Measurements from ENCODE around the gene CDH5.

Gene CDH5

DNA sequence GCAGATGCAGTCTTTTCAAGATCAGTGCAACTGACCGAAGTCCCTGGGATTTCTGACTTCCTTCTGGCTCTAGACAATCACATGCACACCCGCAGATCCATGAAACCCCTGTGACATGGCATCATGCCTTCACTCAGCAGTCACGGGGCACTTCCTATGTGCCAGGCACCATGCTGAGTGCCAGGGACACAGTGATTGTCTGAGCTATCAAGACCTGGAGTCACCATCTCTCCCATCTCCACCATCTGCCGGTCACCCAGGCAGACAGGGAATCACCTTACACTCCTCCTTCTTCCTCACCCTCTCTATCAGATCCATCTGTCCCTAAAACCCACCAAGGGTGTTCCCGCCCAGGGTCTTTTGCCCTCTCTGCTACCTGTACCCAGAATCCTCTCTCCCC is 65.9 kb downstream of the CDH5 start:
- TF ChIP-seq SIN3A (IDR thresholded peaks at IDR 0.05; ENCODE audit: borderline replicate concordance, insufficient read depth, low read length) = no peak
- TF ChIP-seq FOXP2 (optimal IDR thresholded peaks at IDR 0.05; ENCODE audit: borderline replicate concordance, extremely low read depth, extremely low read length, insufficient read depth) = no peak
- TF ChIP-seq, protein P1, sequence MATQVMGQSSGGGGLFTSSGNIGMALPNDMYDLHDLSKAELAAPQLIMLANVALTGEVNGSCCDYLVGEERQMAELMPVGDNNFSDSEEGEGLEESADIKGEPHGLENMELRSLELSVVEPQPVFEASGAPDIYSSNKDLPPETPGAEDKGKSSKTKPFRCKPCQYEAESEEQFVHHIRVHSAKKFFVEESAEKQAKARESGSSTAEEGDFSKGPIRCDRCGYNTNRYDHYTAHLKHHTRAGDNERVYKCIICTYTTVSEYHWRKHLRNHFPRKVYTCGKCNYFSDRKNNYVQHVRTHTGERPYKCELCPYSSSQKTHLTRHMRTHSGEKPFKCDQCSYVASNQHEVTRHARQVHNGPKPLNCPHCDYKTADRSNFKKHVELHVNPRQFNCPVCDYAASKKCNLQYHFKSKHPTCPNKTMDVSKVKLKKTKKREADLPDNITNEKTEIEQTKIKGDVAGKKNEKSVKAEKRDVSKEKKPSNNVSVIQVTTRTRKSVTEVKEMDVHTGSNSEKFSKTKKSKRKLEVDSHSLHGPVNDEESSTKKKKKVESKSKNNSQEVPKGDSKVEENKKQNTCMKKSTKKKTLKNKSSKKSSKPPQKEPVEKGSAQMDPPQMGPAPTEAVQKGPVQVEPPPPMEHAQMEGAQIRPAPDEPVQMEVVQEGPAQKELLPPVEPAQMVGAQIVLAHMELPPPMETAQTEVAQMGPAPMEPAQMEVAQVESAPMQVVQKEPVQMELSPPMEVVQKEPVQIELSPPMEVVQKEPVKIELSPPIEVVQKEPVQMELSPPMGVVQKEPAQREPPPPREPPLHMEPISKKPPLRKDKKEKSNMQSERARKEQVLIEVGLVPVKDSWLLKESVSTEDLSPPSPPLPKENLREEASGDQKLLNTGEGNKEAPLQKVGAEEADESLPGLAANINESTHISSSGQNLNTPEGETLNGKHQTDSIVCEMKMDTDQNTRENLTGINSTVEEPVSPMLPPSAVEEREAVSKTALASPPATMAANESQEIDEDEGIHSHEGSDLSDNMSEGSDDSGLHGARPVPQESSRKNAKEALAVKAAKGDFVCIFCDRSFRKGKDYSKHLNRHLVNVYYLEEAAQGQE (IDR thresholded peaks at IDR 0.05; ENCODE audit: insufficient read depth in 1 of 2, low read depth in 2 of 2, low read length in 2 of 2) = no peak
- no peak for TF ChIP-seq POLR2AphosphoS5 (IDR thresholded peaks at IDR 0.05; ENCODE audit: low read depth, low read length)
- no peak for TF ChIP-seq TAF1 (IDR thresholded peaks at IDR 0.05; ENCODE audit: borderline replicate concordance, insufficient read depth, low read length)

DNA sequence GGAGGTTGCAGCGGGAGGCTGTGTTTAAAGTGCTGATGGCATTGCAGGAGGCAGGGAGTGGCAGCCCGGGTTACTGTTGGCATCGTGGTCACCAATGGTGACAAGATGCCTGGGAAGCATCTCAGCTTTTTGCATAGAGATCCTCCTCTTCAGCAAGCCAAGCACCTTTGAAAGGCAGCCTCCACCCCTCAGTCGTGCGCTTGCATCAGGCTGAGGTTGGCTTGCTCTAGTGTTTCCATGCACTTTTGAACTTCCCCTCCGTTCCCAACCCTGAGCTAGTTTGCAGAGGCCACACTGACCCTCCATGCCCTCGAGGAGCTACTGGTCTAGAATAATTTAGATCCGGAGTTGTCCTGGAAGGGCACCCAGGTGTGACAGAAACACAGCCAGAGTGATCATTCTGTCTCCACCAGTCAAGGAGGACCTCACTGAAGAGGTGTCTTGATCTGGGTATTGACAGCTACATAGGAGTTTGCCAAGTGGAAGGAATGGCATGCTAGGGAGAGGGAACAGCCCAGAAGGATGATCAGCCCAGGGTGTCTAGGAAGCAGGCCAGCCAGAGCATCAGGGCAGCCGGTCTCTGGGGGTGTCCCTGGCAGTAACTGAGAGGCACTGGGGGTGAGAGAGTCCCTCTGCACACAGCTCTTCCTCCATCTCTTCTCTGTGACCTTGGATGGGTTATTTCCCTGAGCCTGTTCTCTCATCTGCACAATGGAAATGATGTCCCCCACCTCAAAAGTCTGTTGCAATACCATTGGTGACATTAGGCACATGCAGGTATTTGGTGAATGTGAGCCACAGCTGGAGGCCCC is 68.3 kb downstream of the CDH5 start:
- TF ChIP-seq, protein P1 (IDR thresholded peaks at IDR 0.05; ENCODE audit: insufficient read depth in 1 of 2, low read depth in 2 of 2, low read length in 2 of 2) = no peak
- TF ChIP-seq SIN3A (IDR thresholded peaks at IDR 0.05; ENCODE audit: borderline replicate concordance, insufficient read depth, low read length) (no peak), TAF1 (IDR thresholded peaks at IDR 0.05; ENCODE audit: borderline replicate concordance, insufficient read depth, low read length) (no peak), POLR2AphosphoS5 (IDR thresholded peaks at IDR 0.05; ENCODE audit: low read depth, low read length) (no peak), FOXP2 (optimal IDR thresholded peaks at IDR 0.05; ENCODE audit: borderline replicate concordance, extremely low read depth, extremely low read length, insufficient read depth) (no peak)

DNA sequence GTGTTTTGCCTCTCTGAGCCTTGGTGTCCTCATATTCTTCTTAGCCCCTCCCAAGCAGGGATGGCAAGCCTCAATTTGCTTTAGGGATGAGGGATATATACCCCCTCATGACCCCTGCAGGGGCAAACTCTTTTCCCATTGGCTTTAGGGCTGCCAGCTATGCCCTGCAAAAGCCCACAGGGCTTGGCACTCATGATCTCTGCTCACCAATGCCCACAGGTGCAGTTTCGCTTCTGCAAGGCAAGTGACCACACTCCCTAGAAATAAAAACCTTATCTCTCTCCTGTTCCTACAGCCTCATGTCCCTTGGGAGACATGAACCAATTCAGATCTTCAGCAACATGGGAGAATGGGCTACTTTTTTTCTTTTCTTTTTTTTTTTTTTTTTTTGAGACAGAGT is 69.4 kb downstream of the CDH5 start:
- TF ChIP-seq POLR2AphosphoS5 (IDR thresholded peaks at IDR 0.05; ENCODE audit: low read depth, low read length) (no peak), FOXP2 (optimal IDR thresholded peaks at IDR 0.05; ENCODE audit: borderline replicate concordance, extremely low read depth, extremely low read length, insufficient read depth) (no peak), SIN3A (IDR thresholded peaks at IDR 0.05; ENCODE audit: borderline replicate concordance, insufficient read depth, low read length) (no peak), TAF1 (IDR thresholded peaks at IDR 0.05; ENCODE audit: borderline replicate concordance, insufficient read depth, low read length) (no peak)
- TF ChIP-seq, protein P1 (IDR thresholded peaks at IDR 0.05; ENCODE audit: insufficient read depth in 1 of 2, low read depth in 2 of 2, low read length in 2 of 2) = no peak

DNA sequence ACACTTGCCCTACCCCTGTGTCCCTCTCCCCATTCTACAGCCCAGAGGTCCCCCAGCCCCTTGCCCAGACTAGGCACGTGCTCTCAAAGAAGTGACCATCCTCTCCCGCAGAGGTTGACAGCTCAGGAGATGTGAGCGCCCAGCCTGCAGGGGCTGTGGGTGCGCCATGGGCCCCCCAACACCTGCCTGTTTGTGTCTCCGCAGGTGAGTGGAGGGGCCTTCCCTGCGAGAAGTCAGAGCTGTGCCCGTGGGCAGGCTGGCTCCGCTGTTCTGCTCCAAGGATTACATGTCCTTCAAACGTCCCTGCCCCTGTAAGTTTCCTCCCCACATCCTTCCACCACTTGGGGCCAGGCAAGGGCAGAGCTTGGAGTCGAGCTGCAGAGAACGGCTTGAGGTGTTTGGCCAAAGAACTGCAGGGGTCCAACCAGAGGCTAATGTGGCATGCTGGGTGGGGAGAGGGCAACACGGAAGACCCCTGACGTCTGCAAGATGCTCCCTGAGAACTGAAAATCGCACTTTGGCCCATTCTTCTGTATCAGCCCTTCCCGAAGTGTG is 71.0 kb downstream of the CDH5 start:
- no peak for TF ChIP-seq SIN3A (IDR thresholded peaks at IDR 0.05; ENCODE audit: borderline replicate concordance, insufficient read depth, low read length)
- TF ChIP-seq, protein P1 (IDR thresholded peaks at IDR 0.05; ENCODE audit: insufficient read depth in 1 of 2, low read depth in 2 of 2, low read length in 2 of 2) = no peak

Data from PFSK-1 (cell line).